Right renal cortex interstitium (tissue), 3 donors: Measurements from ENCODE around the gene LMOD2. TPM values are rescaled to one million over a fixed set of nuclear protein-coding genes. Genes with fewer than 3 reads are reported as not detected.
"Not testable (repeated sequence)": the region's sequence is repeated elsewhere in the genome, so short reads cannot be mapped to it uniquely, and the experiment has no call there.

ENCODE experiments used
- DNase-seq, 3 donors: peaks; one replicate each; pipeline ENCODE4 v3.0.0-alpha.2; 2013; ENCODE audit warnings: low read depth in 3 of 3, low spot score in 2 of 3
- polyA plus RNA-seq, 3 donors: library from polyadenylated mRNA; unstranded; fragments of 120-200 nt; gene quantifications; one replicate each; pipeline ENCODE4 v1.2.1, GENCODE V29; 2013; ENCODE audit not compliant: insufficient read length in 3 of 3

Gene LMOD2, protein sequence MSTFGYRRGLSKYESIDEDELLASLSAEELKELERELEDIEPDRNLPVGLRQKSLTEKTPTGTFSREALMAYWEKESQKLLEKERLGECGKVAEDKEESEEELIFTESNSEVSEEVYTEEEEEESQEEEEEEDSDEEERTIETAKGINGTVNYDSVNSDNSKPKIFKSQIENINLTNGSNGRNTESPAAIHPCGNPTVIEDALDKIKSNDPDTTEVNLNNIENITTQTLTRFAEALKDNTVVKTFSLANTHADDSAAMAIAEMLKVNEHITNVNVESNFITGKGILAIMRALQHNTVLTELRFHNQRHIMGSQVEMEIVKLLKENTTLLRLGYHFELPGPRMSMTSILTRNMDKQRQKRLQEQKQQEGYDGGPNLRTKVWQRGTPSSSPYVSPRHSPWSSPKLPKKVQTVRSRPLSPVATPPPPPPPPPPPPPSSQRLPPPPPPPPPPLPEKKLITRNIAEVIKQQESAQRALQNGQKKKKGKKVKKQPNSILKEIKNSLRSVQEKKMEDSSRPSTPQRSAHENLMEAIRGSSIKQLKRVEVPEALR
- under 1 TPM in 2 of 3 donors, not detected in 1; 0.10 to 0.15 TPM for polyA plus RNA-seq

DNA sequence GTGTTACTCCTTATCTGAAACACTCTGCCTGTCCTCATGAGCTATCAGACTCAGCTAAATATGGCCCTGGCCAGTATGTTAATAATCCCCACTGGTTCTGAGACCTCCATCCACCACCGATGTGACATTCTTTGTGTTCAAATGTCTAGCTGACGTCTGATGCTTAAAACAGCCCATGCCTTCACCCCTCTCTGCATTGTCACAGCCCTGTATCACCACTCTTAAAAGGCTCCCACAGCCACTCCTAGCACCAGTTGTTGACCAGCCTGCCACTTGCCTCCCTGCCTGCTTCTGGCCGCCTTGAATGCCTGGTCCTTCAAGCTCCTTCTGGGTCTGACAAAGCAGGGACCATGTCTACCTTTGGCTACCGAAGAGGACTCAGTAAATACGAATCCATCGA lies at the start of gene LMOD2:
LMOD2 (plus strand) TSS at position 253 of the 400 bp plus-strand sequence; CDS start at position 351, 98 bp downstream.
- DNase-seq: no peak

DNA sequence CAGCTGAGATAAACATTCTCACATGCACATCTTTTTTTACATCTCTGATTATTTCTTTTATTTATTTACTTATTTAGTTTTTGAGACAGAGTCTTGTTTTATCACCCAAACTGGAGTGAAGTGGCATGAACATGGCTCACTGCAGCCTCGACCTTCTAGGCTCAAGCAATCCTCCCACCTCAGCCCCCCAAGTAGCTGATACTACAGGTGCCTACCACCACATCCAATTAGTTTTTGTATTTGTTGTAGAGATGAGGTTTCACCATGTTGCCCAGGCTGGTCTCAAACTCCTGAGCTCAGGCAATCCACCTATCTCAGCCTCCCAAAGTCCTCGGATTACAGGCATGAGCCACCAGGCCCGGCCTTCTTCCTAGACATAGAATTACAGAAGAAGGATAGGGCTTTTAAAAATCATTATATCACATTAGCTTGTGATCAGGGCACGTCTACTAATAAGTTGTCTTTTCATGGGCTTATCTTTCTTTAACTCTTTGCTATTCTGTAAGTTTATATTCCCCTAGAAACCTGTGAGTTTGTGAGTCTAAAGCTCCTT lies 48.2 kb upstream of the LMOD2 start:
- no peak for DNase-seq

DNA sequence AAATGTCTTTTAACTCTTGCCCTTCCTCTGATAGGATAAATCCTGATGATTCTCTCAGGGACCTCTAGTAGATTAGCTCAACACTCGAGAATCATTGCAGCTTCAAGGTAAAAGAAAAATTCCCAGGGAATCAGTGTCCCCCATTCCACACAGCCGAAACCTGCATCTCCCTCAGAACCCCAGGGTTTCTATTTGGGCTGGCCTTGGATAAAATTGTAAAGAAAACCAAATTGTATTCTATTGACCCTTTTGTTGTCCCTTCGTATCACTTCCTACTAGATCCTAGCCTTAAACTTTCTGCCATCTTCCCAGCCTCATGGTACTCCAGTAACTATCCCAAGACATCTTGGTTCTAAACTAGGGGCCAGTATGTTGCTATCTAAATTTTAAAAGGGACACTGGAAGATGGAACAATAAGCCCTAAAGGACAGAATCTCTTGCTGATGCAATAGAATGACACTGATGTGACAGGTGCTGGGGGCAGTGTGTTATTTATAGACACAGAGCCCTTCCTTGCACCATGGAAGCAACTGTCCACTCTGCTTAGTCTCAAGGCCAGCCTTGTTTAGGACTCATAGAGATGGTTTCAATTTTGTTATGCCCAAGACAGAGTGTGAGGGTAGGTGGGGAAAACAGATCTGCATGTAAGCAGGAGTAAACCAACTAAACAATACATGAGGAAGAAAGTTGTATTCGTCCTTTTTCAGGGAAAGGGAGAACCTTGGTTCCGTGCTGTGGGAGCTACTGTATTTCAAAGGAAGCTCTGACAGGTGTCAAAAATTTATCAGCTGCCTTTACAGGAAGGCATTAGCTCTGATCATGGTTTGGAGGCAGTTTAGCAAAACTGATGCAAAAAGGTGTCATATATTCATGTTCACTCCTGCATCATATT lies 46.4 kb upstream of the LMOD2 start:
- no peak for DNase-seq

DNA sequence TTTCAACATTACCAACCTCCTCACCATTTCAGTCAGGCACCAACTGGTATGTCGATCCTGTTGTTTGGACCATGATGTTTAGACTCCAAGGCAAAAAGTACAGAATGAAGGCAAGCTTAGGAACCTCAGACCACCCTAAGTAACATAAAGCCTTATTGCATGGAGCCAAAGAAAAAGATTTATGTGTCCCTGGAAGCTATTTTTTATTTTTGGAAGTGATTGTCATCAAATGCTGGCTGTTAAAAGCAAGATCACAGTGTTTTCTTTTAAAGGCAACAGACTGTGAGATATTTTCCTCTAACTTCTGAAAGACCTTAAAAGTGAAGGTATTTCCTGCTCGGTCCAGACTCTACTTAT lies 45.8 kb upstream of the LMOD2 start:
- no peak for DNase-seq

DNA sequence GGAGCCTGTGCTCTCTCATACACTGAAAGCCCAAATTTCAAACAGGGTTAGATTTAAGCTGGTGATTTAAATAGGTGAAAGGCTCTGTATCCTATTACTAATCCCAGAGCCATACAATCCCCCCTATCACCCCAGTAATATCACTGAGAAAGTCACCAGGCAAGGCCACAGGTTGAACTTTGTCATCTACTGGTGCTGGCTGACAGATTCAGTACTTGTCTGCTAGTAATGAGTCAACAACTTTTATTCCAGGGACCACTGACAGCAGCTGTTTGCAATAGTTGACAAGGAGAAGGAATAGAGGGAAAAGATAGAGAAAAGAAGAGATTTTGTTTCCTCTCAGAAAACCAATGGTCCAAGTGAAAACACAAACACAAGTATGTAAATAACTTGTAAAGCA lies 43.6 kb upstream of the LMOD2 start:
- no peak for DNase-seq

DNA sequence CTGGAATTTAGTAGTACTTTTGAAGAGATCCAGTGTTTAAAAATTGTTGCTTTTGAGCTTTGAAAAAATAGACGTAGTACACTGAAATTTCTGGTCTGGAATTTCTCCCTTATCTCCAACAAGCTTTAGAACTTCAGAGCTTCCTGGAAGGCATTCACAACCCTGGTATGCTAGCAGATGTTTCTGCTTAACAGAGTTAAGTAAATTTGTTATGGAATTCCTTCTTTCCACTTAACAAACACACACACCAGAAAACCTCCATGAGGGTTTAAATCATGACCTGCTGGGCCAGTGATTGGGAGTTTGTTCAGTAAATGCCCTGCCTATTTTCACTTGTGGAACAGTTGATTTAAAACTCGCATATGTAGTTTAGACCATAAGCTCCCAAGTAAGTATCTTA lies 40.3 kb upstream of the LMOD2 start:
- DNase-seq: no peak

DNA sequence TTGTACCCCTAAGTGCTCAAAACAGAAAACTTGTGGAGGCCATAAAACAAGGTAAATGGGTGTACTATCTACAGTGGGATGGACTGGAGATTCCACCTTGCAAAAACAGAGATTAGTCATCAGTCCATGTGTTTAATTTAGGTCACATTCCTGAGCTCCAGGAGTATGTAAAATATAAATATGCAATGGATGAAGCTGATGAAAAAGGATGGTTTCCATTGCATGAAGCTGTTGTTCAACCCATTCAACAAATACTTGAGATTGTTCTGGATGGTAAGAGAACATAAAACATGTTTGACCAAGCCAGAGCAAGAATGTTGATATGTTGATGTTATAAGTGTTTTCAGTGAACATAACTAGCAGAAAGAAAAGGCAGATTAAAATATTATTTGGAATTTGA lies 39.4 kb upstream of the LMOD2 start:
- DNase-seq: no peak

DNA sequence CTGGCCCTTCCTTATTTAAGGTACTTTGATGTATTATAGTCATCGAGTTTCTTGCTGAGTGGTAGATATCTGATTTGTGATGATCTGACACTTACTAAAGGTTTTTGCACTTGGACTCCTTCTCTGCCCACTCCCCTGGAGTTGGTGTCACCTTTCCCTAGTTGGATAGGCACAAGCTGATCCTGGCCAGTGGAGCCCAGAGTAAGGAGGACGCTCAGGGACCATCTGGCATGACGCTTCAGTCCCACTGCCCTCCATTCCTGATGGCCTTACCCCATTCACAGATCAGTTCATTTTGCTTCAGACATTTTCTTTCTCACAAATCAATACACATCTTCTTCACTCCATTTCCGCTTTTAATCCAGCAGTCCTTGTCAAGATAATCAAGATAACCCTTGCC lies 34.0 kb upstream of the LMOD2 start:
- no peak for DNase-seq

DNA sequence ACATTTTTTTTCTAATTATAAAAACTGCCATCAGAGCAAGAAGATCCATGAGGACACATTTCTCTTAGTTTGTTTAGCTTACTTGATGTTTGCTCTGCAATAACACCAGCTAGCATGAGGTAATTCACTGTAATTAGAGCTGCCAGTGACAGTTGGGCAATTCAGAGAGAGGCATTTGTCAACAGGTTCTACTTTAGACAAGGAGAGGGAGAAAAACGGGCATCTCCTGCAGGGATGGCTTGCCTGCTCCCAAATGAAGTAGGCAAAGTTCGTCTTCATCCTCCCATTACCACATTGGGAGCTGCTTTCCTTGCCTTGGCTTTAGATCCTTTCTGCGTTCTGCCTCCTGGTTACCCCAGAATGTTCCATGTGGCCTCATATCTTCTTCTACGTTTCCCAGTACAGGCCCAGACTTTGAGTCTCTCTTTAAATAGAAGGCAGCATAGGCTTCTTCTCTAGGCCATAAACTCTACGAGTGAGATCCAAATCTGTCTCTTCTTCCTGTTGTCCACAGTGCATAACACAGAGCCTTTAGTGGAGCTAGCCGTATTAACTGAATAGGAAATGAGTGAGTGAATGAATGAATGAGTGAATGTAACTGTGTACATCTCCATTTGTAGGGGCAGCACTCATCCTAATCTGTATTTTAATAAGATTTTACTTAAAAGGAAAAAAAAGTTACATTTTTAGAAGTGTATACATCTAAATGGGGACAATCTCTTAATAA lies 32.8 kb upstream of the LMOD2 start:
- DNase-seq: no peak

DNA sequence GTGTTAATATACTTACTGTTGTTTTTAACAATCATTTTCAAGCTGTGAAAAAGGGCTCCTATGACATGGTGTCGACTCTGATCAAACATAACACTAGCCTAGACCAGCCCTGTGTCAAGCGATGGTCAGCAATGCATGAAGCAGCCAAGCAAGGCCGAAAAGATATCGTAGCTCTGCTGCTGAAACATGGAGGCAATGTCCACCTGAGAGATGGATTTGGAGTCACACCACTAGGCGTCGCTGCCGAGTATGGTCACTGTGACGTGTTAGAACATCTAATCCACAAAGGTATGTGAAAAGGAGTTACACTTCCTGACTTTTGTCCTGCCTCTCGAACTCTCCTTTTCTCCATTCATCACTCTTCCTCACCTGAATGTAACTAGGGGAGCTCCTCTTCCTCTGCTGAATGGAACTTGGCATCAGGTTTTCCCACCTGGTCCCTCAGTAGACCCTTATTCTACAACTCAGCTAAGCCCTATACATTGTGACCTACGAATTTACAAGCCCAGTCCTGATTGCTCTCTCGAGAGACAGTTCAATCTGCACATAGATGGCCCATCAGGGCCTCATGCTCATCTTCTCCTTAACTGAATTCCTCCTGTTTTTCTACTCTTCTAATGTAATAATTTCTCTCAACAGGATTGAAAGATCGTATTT lies 31.0 kb upstream of the LMOD2 start:
- no peak for DNase-seq

DNA sequence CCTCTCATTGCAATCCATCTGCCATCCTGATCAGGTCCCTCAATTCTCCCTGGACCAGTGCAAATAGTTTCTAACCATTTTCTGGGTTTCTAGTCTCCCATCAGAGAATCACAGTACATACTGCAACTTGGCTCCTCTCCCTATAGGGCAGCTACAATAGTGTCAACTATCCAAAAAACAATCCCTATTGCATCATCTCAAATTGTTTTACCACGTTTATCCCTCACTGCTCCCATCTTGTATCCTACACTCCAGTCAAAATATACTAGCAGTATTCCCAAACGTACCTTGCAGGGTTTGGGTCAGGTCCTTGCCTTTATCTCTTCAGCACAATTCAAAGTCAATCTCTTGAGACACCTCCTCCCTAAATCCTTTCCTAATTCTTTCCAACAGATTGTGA lies 30.4 kb upstream of the LMOD2 start:
- DNase-seq: no peak

DNA sequence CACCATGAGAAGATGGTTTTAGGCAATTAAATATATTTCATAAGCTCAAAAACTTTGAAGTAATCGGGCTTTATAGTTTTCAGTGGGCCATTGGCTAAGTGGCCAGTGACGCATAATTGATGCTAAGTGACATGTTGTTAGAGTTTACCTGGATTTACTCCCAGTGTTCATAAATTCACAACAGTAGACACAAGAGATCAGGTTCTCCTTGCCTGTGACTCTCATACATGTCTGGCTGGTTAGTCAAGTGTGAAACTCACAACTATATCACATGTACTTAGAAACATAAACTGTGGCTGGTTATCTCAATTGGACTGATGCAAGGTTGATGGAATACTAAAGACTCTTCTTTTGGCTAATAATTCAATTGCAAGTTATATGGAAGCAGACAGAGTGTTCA lies 27.8 kb upstream of the LMOD2 start:
- DNase-seq: no peak

DNA sequence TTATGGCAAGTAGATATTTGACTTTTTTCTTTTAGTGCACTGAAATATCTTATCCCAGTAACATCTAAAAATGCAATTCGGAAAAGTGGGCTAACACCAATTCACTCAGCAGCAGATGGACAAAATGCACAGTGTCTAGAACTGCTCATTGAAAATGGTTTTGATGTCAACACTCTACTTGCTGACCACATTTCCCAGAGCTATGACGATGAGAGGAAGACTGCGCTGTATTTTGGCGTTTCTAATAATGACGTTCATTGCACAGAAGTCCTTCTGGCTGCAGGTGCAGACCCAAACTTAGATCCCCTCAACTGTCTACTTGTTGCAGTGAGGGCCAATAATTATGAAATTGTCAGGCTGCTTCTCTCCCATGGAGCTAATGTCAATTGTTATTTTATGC lies 26.8 kb upstream of the LMOD2 start:
- no peak for DNase-seq

DNA sequence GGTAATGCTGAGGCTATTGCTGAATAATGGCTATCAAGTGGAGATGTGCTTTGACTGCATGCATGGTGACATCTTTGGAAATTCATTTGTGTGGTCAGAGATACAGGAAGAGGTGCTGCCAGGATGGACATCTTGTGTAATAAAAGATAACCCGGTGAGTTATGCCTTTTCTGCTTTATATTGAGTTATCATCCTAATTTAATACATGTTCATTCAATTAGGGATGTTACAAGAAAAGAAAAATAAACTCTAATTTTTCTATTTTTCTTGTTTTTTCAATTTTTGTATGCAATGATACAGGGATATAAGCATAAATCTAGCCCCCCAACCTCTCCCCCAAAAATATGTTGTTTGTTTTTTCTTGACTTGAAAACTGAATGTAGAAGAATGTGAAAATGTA lies 26.4 kb upstream of the LMOD2 start:
- DNase-seq: no peak

DNA sequence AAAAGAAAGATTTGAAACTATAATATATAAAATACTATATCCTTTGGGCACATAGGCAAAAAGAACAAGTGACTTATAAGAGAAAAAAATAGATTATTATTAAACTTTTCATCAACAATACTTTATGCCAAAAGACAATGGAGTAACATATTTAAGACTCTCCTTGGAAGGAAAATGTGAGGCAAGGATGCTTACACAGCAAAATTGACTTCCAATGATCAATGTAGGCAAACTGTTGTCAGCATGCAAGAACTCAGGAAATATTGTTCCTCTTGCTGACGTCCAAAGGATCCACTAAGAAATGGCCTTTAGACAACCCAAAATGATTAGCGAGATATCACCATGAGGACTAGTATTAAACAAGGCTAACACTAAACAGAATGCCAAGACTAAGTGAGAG lies 22.9 kb upstream of the LMOD2 start:
- no peak for DNase-seq

DNA sequence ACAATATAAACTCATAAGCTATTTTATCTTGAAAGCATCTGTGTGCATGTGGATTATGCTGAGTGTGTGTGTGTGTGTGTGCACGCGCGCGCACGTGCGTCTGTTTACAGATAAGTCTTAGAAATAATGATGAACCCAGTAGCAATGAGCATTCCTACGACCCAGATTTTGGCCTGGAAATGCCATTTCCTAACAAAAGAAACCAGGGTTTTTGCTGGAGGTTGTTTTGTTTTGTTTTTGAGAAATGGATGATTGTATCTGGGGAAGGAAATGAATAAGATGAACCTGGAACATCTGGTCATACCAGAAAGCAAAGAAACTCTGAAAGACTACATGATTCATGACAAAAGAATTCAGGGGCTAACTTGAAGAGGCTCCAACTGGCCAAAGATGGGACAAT lies 22.1 kb upstream of the LMOD2 start:
- DNase-seq: no peak

DNA sequence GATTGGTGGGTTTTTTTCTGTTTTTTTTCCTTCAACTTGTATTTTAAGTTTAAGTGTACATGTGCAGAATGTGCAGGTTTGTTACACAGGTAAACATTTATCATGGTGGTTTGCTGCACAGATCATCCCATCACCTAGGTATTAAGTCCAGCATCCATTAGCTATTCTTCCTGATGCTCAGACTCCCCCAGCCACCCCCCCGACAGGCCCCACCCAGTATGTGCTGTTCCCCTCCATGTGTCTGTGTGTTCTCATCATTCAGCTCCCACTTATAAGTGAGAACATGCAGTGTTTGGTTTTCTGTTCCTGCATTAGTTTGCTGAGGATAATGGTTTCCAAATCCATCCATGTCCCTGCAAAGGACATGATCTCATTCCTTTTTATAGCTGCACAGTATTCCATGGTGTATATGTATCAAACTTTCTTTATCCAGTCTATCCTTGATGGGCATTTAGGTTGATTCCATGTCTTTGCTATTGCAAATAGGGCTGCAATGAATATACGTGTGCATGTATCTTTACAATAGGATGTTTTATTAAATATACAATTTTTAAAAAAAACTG lies 21.6 kb upstream of the LMOD2 start:
- DNase-seq: not testable (repeated sequence)

DNA sequence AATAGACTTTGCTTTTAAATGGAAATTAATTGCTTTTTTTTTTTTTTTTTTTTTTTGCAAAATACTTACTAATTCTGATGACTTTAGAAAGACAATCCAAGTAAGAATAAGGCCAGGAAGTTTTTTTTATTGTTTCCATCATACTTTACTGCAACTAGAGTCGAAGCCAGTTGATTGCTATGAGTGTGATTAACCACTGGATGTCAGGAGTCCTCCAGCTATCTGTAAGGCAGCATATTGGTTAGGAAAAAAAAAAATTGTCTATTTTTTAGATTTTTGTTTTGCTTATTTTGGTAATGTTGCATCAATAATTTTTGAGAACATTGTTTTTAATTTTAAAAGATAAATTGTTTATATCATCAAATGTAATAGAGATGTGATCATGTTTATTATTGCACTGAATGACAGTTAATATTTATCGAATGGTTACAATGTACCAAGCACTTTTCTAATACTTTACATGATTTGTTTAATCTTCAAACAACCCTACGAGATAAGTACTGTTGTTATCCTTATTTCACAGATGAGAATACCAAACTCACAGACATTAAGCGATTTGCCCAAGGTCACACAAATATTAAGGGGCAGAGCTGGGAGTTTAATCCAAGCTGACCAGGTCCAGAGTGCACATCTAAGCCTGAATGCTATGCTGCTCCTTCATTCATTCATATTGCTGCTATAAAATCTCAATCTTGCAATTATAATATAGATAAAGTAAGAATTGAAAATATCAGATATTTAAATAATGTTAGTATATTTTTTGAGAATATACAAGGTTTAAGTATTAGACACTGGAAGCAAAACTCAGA lies 19.9 kb upstream of the LMOD2 start:
- no peak for DNase-seq

DNA sequence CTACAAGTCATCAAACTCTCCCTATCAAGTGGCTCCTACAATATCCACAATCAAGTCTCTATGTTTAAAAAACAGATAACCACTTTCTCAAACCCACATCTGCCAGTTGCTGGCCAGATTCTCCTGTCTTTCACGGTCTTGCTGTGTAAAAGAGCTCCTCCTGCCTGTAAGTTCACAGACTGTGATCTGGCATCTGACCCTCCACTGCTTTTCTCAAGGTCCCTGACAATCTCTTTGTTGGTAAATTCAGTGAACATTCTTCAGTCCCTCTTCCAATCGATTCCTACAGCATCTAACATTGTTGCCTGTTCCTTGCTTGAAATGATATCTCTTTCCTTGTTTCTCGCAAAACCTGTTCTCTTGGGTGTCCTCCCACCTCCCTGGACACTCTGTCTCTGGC lies 18.5 kb upstream of the LMOD2 start:
- DNase-seq: no peak
